Colonic mucosa (tissue), 4 donors: Measurements from ENCODE around the gene EYS. TPM values are rescaled to one million over a fixed set of nuclear protein-coding genes. Genes with fewer than 3 reads are reported as not detected.

Source experiments
- DNase-seq: peaks from one replicate; pipeline ENCODE4 v3.0.0-alpha.2; 2020
- H3K27ac ChIP-seq: fragments of 200-600 bp; one replicate; pipeline ENCODE4 v1.8.0; 2021
- H3K27me3 ChIP-seq: fragments of 200-600 bp; one replicate; pipeline ENCODE4 v1.8.0; 2021
- H3K36me3 ChIP-seq: fragments of 200-600 bp; one replicate; pipeline ENCODE4 v1.8.0; 2021
- H3K4me1 ChIP-seq: fragments of 200-600 bp; one replicate; pipeline ENCODE4 v1.8.0; 2021; ENCODE audit warnings: mild to moderate bottlenecking
- H3K4me3 ChIP-seq: fragments of 200-600 bp; one replicate; pipeline ENCODE4 v1.8.0; 2021
- H3K9ac ChIP-seq, 2 donors: one replicate each; pipeline ENCODE4 v1.7.0; 2013; ENCODE audit warnings: control low read depth in 2 of 2, low read depth in 2 of 2, low read length in 2 of 2
- H3K9me3 ChIP-seq: fragments of 200-600 bp; one replicate; pipeline ENCODE4 v1.8.0; 2021
- intact Hi-C: fragments of 100-400 bp; cut with DNase I; formaldehyde crosslinking; loops from one replicate; pipeline ENCODE4 v1.14.1; 2022
- total RNA-seq, 2 donors: library from RNA; stranded (reverse); fragmentation: NEBNext Ultra II Directional in 1 of 2; extraction: Animal tissue kit (Norgen Biotek cat#: 25700) in 1 of 2; gene quantifications; one replicate each; pipeline ENCODE4 v1.2.1, GENCODE V29; 2021
- TF ChIP-seq, protein P1 (sequence below): fragments of 200-600 bp; IDR thresholded peaks from one replicate; pipeline ENCODE4 v1.8.0; 2022; ENCODE audit warnings: antibody characterized with exemption, mild to moderate bottlenecking
- donor health status: healthy.
- donor health status: DM: no; HTN: no; CAD: no.
- donor health status: DM: no; HTN: no; CAD: no.

Gene EYS
- total RNA-seq, 2 donors from 2014 or later = 0.64 to 0.82 TPM

DNA sequence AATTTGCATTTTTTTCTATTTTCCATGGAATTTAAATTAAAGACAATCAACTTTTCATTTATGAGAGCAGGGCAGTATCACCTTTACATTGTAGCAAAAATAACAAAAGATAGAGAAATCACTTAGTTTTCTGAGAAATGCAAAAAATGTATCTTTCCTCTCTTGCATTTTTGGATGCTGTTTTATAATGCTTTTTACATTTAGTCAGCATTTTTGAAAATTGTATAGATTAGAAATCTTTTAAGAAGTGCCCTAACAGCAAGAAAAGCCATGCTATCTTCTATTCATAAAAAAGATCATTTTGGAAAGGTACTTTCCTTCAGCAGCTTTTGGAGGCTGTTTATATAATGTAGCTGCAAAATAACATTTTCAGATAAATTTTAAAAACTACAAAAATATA is 421.8 kb downstream of the EYS start:
- intact Hi-C loops = no loop called here
- no peaks in the 10 kb centered on the region for H3K9me3 ChIP-seq
- no peak for DNase-seq
- no peak overlapping the region for H3K4me3 ChIP-seq
- no peaks in the 10 kb centered on the region for H3K36me3 ChIP-seq
- no peak overlapping the region for H3K9ac ChIP-seq
- H3K4me1 ChIP-seq = no peaks in the 10 kb centered on the region
- no peaks in the 10 kb centered on the region for H3K27me3 ChIP-seq
- TF ChIP-seq, protein P1, sequence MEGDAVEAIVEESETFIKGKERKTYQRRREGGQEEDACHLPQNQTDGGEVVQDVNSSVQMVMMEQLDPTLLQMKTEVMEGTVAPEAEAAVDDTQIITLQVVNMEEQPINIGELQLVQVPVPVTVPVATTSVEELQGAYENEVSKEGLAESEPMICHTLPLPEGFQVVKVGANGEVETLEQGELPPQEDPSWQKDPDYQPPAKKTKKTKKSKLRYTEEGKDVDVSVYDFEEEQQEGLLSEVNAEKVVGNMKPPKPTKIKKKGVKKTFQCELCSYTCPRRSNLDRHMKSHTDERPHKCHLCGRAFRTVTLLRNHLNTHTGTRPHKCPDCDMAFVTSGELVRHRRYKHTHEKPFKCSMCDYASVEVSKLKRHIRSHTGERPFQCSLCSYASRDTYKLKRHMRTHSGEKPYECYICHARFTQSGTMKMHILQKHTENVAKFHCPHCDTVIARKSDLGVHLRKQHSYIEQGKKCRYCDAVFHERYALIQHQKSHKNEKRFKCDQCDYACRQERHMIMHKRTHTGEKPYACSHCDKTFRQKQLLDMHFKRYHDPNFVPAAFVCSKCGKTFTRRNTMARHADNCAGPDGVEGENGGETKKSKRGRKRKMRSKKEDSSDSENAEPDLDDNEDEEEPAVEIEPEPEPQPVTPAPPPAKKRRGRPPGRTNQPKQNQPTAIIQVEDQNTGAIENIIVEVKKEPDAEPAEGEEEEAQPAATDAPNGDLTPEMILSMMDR = no peak
- H3K27ac ChIP-seq = no peak overlapping the region

DNA sequence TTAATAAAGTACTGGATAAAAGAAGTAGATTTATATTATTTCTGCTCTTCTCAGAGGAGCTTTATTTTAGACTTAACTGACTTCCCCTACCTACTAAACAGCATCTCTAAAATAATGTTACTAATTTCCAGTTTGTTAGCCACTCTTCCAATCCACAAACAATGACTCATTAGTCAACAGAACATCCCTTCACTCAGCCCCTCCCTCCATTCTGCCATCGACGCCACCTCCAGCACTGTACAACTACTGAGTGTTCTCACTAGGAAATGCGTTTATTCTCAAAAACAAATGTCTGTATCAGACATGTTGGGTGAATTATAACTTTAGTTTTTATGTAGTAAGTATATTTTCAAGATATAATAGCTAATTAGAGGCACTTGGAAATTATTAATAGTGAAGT is 427.0 kb downstream of the EYS start:
- TF ChIP-seq, protein P1 = no peak
- no peaks in the 10 kb centered on the region for H3K9me3 ChIP-seq
- intact Hi-C loops = no loop called here
- H3K4me3 ChIP-seq = no peak overlapping the region
- DNase-seq = no peak
- no peaks in the 10 kb centered on the region for H3K4me1 ChIP-seq
- no peaks in the 10 kb centered on the region for H3K36me3 ChIP-seq
- H3K27ac ChIP-seq = no peak overlapping the region
- no peaks in the 10 kb centered on the region for H3K27me3 ChIP-seq
- H3K9ac ChIP-seq = no peak overlapping the region

DNA sequence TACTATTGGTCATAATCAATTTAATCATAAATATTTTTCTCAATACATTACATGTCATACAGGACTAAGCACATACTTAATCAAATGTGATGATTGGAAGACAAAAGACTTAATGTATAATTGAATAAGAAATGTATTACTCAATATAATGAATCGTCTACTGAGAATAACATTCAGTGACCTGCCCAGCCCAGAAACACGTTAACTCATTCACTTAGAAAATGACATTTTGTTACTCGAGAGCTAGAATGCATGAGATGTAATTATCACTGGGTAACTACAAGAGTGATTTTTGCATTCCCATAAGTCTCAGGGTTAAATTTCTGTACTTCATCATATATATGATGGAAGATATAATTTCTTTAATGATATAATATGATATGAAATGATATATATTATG is 444.8 kb downstream of the EYS start:
- H3K27me3 ChIP-seq = no peaks in the 10 kb centered on the region
- no peaks in the 10 kb centered on the region for H3K9me3 ChIP-seq
- TF ChIP-seq, protein P1 = no peak
- no peaks in the 10 kb centered on the region for H3K4me1 ChIP-seq
- intact Hi-C loops = no loop called here
- H3K9ac ChIP-seq = no peak overlapping the region
- no peaks in the 10 kb centered on the region for H3K36me3 ChIP-seq
- no peak overlapping the region for H3K4me3 ChIP-seq
- H3K27ac ChIP-seq = no peak overlapping the region
- no peak for DNase-seq

DNA sequence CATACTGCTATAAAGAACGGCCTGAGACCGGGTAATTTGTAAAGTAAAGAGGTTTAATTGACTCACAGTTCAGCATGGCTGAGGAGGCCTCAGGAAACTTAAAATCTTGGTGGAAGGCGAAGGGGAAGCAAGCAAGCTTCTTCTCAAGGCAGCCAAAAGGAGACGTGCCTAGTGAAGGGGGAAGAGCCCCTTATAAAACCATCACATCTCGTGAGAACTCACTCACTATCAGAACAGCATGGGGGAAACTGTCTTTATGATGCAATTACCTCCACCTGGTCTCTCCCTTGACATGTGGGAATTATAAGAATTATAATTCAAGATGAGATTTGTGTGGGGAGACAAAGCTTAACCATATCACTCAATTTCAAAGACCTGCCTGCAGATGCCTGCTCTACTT is 447.0 kb downstream of the EYS start:
- H3K4me1 ChIP-seq = no peaks in the 10 kb centered on the region
- H3K27me3 ChIP-seq = no peaks in the 10 kb centered on the region
- DNase-seq = no peak
- no peaks in the 10 kb centered on the region for H3K36me3 ChIP-seq
- no peak overlapping the region for H3K27ac ChIP-seq
- H3K9me3 ChIP-seq = no peaks in the 10 kb centered on the region
- TF ChIP-seq, protein P1 = no peak
- H3K4me3 ChIP-seq = no peak overlapping the region
- intact Hi-C loops = no loop called here
- H3K9ac ChIP-seq = no peak overlapping the region

DNA sequence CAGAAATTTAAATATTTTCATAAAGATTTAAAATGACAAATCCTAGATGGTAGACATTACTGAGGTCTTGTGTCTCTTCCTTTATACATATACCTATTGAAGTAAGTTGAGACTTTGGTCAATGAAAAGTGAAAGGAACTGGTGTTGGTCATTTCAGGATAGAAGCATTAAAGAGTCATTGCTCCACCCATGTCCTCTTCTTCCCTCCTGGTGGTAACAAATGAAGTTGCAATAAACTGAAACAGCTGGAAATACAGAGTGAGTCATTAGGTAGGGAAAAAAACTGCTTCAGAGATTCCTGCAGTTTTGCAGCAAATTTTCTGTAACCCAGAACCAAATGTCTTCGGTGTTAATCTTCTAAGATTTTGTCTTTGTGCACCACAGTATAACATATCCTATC is 448.0 kb downstream of the EYS start:
- H3K9ac ChIP-seq = no peak overlapping the region
- no peak for DNase-seq
- no peaks in the 10 kb centered on the region for H3K4me1 ChIP-seq
- TF ChIP-seq, protein P1 = no peak
- no peaks in the 10 kb centered on the region for H3K27me3 ChIP-seq
- H3K36me3 ChIP-seq = no peaks in the 10 kb centered on the region
- H3K27ac ChIP-seq = no peak overlapping the region
- intact Hi-C loops = no loop called here
- H3K4me3 ChIP-seq = no peak overlapping the region
- H3K9me3 ChIP-seq = no peaks in the 10 kb centered on the region

DNA sequence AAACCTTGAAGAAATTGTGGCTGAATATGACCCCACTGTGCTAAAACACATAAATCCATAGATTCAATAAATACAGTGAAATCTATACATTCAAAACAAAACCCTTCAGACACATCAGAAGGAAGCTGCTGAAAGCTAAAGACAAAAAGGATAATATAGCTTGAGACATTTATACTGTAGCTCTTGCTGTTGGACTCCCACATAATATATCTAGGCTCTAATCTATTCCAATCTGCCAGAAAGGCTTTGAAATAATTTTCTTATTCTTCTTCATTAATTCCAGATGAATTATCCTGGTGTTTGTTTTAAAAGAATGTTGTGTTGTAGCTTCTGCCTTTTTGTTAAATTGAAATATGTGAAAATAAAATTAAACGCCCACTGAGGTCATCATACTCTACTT is 454.0 kb downstream of the EYS start:
- Histone ChIP-seq H3K27me3 (no peaks in the 10 kb centered on the region), H3K27ac (no peak overlapping the region), H3K9ac (no peak overlapping the region), H3K9me3 (no peaks in the 10 kb centered on the region), H3K4me3 (no peak overlapping the region), H3K36me3 (no peaks in the 10 kb centered on the region), H3K4me1 (no peaks in the 10 kb centered on the region)
- no peak for DNase-seq
- intact Hi-C loops = no loop called here
- TF ChIP-seq, protein P1 = no peak
